HepG2 (cell line): Measurements from ENCODE around the gene ARAP3. TPM values are rescaled to one million over a fixed set of nuclear protein-coding genes. Genes with fewer than 3 reads are reported as not detected.

Experiments used
- CHCHD3 ChIP-seq: sonication (generic); formaldehyde crosslinking; IDR thresholded peaks from 2 replicates; pipeline ENCODE4 v1.8.0; 2022; ENCODE audit warnings: mild to moderate bottlenecking, missing genetic modification reagents, moderate library complexity
- EZH2 ChIP-seq: conservative IDR thresholded peaks from 2 replicates; pipeline ENCODE4 v1.6.1; 2012; ENCODE audit warnings: mild to moderate bottlenecking, low read depth, low read length, moderate library complexity
- FOXP1 ChIP-seq, 2 experiments: fragments of 450-650 bp in 1 of 2; IDR thresholded peaks; 2 replicates each; pipeline ENCODE4 v1.6.1; 2017 to 2018; ENCODE audit warnings: antibody characterized with exemption in 1 of 2
- GRHL1 ChIP-seq: sonication (generic); formaldehyde crosslinking; conservative IDR thresholded peaks from 2 replicates; pipeline ENCODE4 v1.8.0; 2022; ENCODE audit warnings: missing genetic modification reagents
- MED1 ChIP-seq: sonication (generic); formaldehyde crosslinking; IDR thresholded peaks from 2 replicates; pipeline ENCODE4 v1.4.0; 2020; ENCODE audit warnings: missing genetic modification reagents
- MEIS2 ChIP-seq: sonication (generic); formaldehyde crosslinking; IDR thresholded peaks from 2 replicates; pipeline ENCODE4 v1.9.0; 2021; ENCODE audit warnings: mild to moderate bottlenecking, missing genetic modification reagents
- MTA1 ChIP-seq: sonication (generic); formaldehyde crosslinking; IDR thresholded peaks from 2 replicates; pipeline ENCODE4 v1.4.0; 2020; ENCODE audit warnings: missing genetic modification reagents, mild to moderate bottlenecking, borderline replicate concordance
- MTF1 ChIP-seq: sonication (generic); formaldehyde crosslinking; IDR thresholded peaks from 2 replicates; pipeline ENCODE4 v1.5.0; 2020; ENCODE audit warnings: missing genetic modification reagents
- PAX8 ChIP-seq: sonication (generic); formaldehyde crosslinking; IDR thresholded peaks from 2 replicates; pipeline ENCODE4 v1.8.0; 2022; ENCODE audit warnings: mild to moderate bottlenecking, missing genetic modification reagents, borderline replicate concordance
- TAF1 ChIP-seq: sonication (generic); formaldehyde crosslinking; IDR thresholded peaks from 2 replicates; pipeline ENCODE4 v1.4.0; 2020; ENCODE audit warnings: missing genetic modification reagents
- ZBTB44 ChIP-seq: sonication (generic); formaldehyde crosslinking; IDR thresholded peaks from 2 replicates; pipeline ENCODE4 v1.4.0; 2020; ENCODE audit warnings: missing genetic modification reagents
- ZBTB49 ChIP-seq: sonication (generic); formaldehyde crosslinking; IDR thresholded peaks from 2 replicates; pipeline ENCODE4 v1.4.0; 2020; ENCODE audit warnings: missing genetic modification reagents, borderline replicate concordance
- ZNF33A ChIP-seq: sonication (generic); formaldehyde crosslinking; IDR thresholded peaks from 2 replicates; pipeline ENCODE4 v1.5.1; 2020; ENCODE audit warnings: missing genetic modification reagents, mild to moderate bottlenecking, moderate library complexity, borderline replicate concordance
- ZNF383 ChIP-seq: sonication (generic); formaldehyde crosslinking; IDR thresholded peaks from 2 replicates; pipeline ENCODE4 v1.4.0; 2020; ENCODE audit warnings: missing genetic modification reagents, mild to moderate bottlenecking, borderline replicate concordance
- ZNF512B ChIP-seq: sonication (generic); formaldehyde crosslinking; IDR thresholded peaks from 2 replicates; pipeline ENCODE4 v1.5.1; 2020; ENCODE audit warnings: missing genetic modification reagents, mild to moderate bottlenecking, borderline replicate concordance
- ZNF567 ChIP-seq: sonication (generic); formaldehyde crosslinking; IDR thresholded peaks from 2 replicates; pipeline ENCODE4 v1.8.1; 2023; ENCODE audit warnings: mild to moderate bottlenecking, missing genetic modification reagents, borderline replicate concordance
- ZNF569 ChIP-seq: sonication (generic); formaldehyde crosslinking; IDR thresholded peaks from 2 replicates; pipeline ENCODE4 v1.5.0; 2020; ENCODE audit warnings: mild to moderate bottlenecking, missing genetic modification reagents, moderate library complexity, borderline replicate concordance
- ZNF607 ChIP-seq: sonication (generic); formaldehyde crosslinking; IDR thresholded peaks from 2 replicates; pipeline ENCODE4 v1.5.1; 2020; ENCODE audit warnings: missing genetic modification reagents, mild to moderate bottlenecking, borderline replicate concordance
- ZNF749 ChIP-seq: sonication (generic); formaldehyde crosslinking; IDR thresholded peaks from 2 replicates; pipeline ENCODE4 v1.8.0; 2022; ENCODE audit warnings: mild to moderate bottlenecking, missing genetic modification reagents, moderate library complexity, borderline replicate concordance
- ZNF878 ChIP-seq: sonication (generic); formaldehyde crosslinking; IDR thresholded peaks from 2 replicates; pipeline ENCODE4 v1.8.1; 2023; ENCODE audit warnings: mild to moderate bottlenecking, missing genetic modification reagents, moderate library complexity
- polyA plus RNA-seq, 8 experiments: library from polyadenylated mRNA; depleted of rRNA in 3 of 8; stranded (reverse) in 7 of 8; unstranded in 1 of 8; fragments of >200 nt; fragmentation: Illumina TruSeq in 4 of 8; extraction: Trizol in 4 of 8; gene quantifications; 2 replicates each; pipeline versions ENCODE4 v1.2.1 to v1.2.3, GENCODE V29; 2011 to 2016; ENCODE audit warnings: low read depth in 4 of 8, missing spikeins in 1 of 8, mixed read lengths in 1 of 8; ENCODE audit not compliant: insufficient read depth in 1 of 8
- total RNA-seq, 5 experiments: library from RNA; depleted of rRNA; stranded (reverse); fragments of >200 nt; fragmentation: Illumina TruSeq; extraction: Trizol; gene quantifications; 2 replicates each; pipeline ENCODE4 v1.2.3, GENCODE V29; 2016; ENCODE audit warnings: low read depth in 1 of 5

Gene ARAP3
- total and polyA plus RNA-seq, 2 of the 13 experiments (the other 11 are each of a cell fraction or from before 2014, with no cell fraction given), result 0.25 TPM; not detected in 1

GRCh38 chr5:141650851-141651727, 30.9 kb downstream of the ARAP3 start, which contains the start of gene FCHSD1 (continued):
- TF ChIP-seq ZNF512B (CRISPR knock-in tag) (no peak), FOXP1 (IDR thresholded peaks at IDR 0.05) (no peak), FOXP1 (CRISPR knock-in tag; IDR thresholded peaks at IDR 0.05) (no peak), CHCHD3 (no peak), ZNF749 (CRISPR knock-in tag) (no peak), ZBTB44 (CRISPR knock-in tag) (no peak), MTA1 (CRISPR knock-in tag) (no peak), ZNF33A (CRISPR knock-in tag) (no peak), ZNF569 (CRISPR knock-in tag) (no peak), MTF1 (CRISPR knock-in tag) (no peak), ZNF878 (CRISPR knock-in tag) (no peak), EZH2 (no peak), ZNF607 (CRISPR knock-in tag) (0 out of 2 replicates have a peak, but pooled peaks have one; percentile 37), ZNF383 (CRISPR knock-in tag) (0 out of 2 replicates have a peak, but pooled peaks have one; percentile 58), ZBTB49 (no peak), ZNF567 (no peak), PAX8 (CRISPR knock-in tag) (no peak), MED1 (CRISPR knock-in tag) (no peak), GRHL1 (no peak), MEIS2 (no peak), TAF1 (CRISPR knock-in tag) (peak; percentile 54)
